Body of pancreas (tissue), 4 donors: ENCODE measurements around the gene TLR4.

Experiments used
- POLR2A ChIP-seq, 3 donors: fragments of 450-650 bp; IDR thresholded peaks; one replicate each; pipeline ENCODE4 v1.6.1; 2016; ENCODE audit warnings: antibody characterized with exemption in 3 of 3, mild to moderate bottlenecking in 2 of 3
- TF ChIP-seq, protein P1 (sequence below), 7 experiments: fragments of 450-650 bp in 4 of 7; fragments of 200-600 bp in 3 of 7; sonication (generic) in 3 of 7; IDR thresholded peaks; one replicate each; pipeline ENCODE4 v1.5.1; 2016 to 2019; ENCODE audit warnings: antibody characterized with exemption in 7 of 7

DNA sequence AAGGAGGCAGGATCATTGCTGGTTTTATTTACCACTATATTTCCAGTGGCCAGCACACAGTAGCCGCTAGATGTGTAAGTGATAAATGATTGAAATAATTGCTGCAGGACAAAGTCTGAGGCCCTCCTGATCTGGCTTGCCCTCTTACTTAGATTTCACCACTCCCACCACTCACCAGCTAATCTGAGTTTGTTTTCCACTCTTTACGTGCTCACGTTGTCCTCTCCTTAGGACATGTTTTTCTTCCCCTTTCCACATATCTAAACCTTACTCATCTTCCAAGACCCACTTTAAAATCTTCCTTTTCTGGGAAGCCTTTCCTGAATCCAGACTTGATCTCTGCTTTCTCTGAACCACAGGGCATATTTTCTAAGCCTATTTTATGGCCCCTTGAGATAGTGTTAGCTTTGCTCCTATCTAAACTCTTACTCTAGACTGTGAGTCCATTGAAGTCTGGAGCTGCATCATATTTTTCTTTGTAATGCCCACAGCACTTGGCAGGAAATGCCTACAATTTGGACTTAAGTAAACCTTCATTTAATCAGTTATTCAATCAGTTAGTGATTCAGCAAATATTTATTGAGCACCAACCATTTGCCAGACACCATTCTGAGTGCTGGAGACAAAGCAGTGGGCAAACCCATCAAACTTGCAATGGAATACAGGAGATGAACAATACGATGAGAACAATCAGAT is 2.4 kb downstream of the TLR4 start:
- TF ChIP-seq, protein P1, sequence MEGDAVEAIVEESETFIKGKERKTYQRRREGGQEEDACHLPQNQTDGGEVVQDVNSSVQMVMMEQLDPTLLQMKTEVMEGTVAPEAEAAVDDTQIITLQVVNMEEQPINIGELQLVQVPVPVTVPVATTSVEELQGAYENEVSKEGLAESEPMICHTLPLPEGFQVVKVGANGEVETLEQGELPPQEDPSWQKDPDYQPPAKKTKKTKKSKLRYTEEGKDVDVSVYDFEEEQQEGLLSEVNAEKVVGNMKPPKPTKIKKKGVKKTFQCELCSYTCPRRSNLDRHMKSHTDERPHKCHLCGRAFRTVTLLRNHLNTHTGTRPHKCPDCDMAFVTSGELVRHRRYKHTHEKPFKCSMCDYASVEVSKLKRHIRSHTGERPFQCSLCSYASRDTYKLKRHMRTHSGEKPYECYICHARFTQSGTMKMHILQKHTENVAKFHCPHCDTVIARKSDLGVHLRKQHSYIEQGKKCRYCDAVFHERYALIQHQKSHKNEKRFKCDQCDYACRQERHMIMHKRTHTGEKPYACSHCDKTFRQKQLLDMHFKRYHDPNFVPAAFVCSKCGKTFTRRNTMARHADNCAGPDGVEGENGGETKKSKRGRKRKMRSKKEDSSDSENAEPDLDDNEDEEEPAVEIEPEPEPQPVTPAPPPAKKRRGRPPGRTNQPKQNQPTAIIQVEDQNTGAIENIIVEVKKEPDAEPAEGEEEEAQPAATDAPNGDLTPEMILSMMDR (IDR thresholded peaks at IDR 0.05): no peak
- no peak for TF ChIP-seq POLR2A (IDR thresholded peaks at IDR 0.05)
